Endothelial cell of umbilical vein (primary cell): ENCODE results near the gene HNRNPC. TPM values are rescaled to one million over a fixed set of nuclear protein-coding genes. Genes with fewer than 3 reads are reported as not detected.
A peak's percentile ranks its signal among the peaks of the same experiment; 100 is the strongest.

Experiments used
- BruUV-seq: library from RNA; stranded (reverse); fragments of 400-500 nt; replicated peaks from 2 replicates; lab custom pipeline; 2021; lab: Mats Ljungman, UMichigan
- CTCF ChIA-PET: fragments of 300-600, 350-600 bp; sonication (Branson Sonifier 250); formaldehyde crosslinking; loops from one replicate; lab custom pipeline; 2021; ENCODE audit warnings: antibody characterized with exemption, inconsistent platforms; lab: Charles Lee
- POLR2A ChIA-PET: fragments of 300-600, 350-600 bp; sonication (Branson Sonifier 250); formaldehyde crosslinking; loops from one replicate; lab custom pipeline; 2021; ENCODE audit warnings: antibody characterized with exemption, inconsistent platforms; lab: Charles Lee
- DNase-seq: peaks from one replicate; pipeline ENCODE4 v3.0.0-alpha.2; 2011; ENCODE audit warnings: low read depth, low spot score
- FAIRE-seq: peaks from 2 replicates; lab custom pipeline; 2011; peaks lifted over from hg19 to GRCh38; lab: Jason Lieb, UNC
- H2AFZ ChIP-seq: 2 replicates; pipeline ENCODE4 v1.6.0; 2012; ENCODE audit warnings: low read depth, low read length, control low read depth, inconsistent platforms
- H3K27ac ChIP-seq: 2 replicates; pipeline ENCODE4 v1.5.1; 2011; ENCODE audit warnings: low read depth, mild to moderate bottlenecking, control low read depth, low read length, moderate library complexity; ENCODE audit not compliant: insufficient read depth
- H3K27me3 ChIP-seq, 2 experiments: 2 replicates each; pipeline versions ENCODE4 v1.6.0 to v1.6.1; 2011; ENCODE audit warnings: low read length in 2 of 2, mixed read lengths in 1 of 2; ENCODE audit not compliant: control insufficient read depth in 2 of 2, insufficient read depth in 2 of 2
- H3K36me3 ChIP-seq, 2 experiments: 2 replicates in 1 of 2; 3 replicates in 1 of 2; pipeline ENCODE4 v1.5.1; 2011; ENCODE audit warnings: low read length in 2 of 2, mild to moderate bottlenecking in 1 of 2, moderate library complexity in 1 of 2; ENCODE audit not compliant: control insufficient read depth in 2 of 2, insufficient read depth in 2 of 2; ENCODE audit errors: extremely low read depth in 1 of 2
- H3K4me1 ChIP-seq: 3 replicates; pipeline ENCODE4 v1.5.1; 2011; ENCODE audit warnings: mild to moderate bottlenecking, low read length; ENCODE audit not compliant: control insufficient read depth, insufficient read depth; ENCODE audit errors: extremely low read depth
- H3K4me2 ChIP-seq: 2 replicates; pipeline ENCODE4 v1.6.1; 2011; ENCODE audit warnings: low read length, control low read depth, mixed read lengths; ENCODE audit not compliant: insufficient read depth
- H3K4me3 ChIP-seq, 3 experiments: fragments of 200-600 bp in 1 of 3; sonication (generic), shearing (Covaris generic) in 1 of 3; replicated peaks in 1 of 3; 2 replicates each; pipeline ENCODE4 v1.5.1; 2011 to 2016; ENCODE audit warnings: control low read depth in 3 of 3, low read length in 3 of 3, mild to moderate bottlenecking in 2 of 3, inconsistent platforms in 1 of 3, low read depth in 1 of 3, moderate library complexity in 1 of 3; ENCODE audit not compliant: insufficient read depth in 1 of 3
- H3K79me2 ChIP-seq: 2 replicates; pipeline ENCODE4 v1.6.0; 2012; ENCODE audit warnings: low read length, inconsistent platforms; ENCODE audit not compliant: control insufficient read depth, insufficient read depth
- H3K9ac ChIP-seq: replicated peaks from 2 replicates; pipeline ENCODE3; 2011; ENCODE audit warnings: low read length, control low read depth; ENCODE audit not compliant: insufficient read depth; ENCODE audit errors: extremely low read depth
- H3K9me1 ChIP-seq: replicated peaks from 3 replicates; pipeline ENCODE4 v1.6.0; 2011; ENCODE audit warnings: mild to moderate bottlenecking, low read length; ENCODE audit not compliant: control insufficient read depth, insufficient read depth; ENCODE audit errors: extremely low read depth
- H3K9me3 ChIP-seq: replicated peaks from 2 replicates; pipeline ENCODE4 v1.5.1; 2012; ENCODE audit warnings: low read length, inconsistent platforms; ENCODE audit not compliant: control insufficient read depth, insufficient read depth
- H4K20me1 ChIP-seq: replicated peaks from 2 replicates; pipeline ENCODE3; 2011; ENCODE audit warnings: mild to moderate bottlenecking, low read length; ENCODE audit not compliant: control insufficient read depth, insufficient read depth; ENCODE audit errors: extremely low read depth
- EZH2 ChIP-seq: IDR thresholded peaks from 2 replicates; pipeline ENCODE4 v1.6.1; 2012; ENCODE audit warnings: borderline replicate concordance, low read depth, mild to moderate bottlenecking, moderate library complexity, low read length, inconsistent platforms; ENCODE audit not compliant: severe bottlenecking
- FOS ChIP-seq: IDR thresholded peaks from 2 replicates; pipeline ENCODE4 v1.6.1; 2011; ENCODE audit warnings: mild to moderate bottlenecking, low read length, moderate library complexity, borderline replicate concordance; ENCODE audit not compliant: insufficient read depth
- GATA2 ChIP-seq: IDR thresholded peaks from 2 replicates; pipeline ENCODE4 v1.7.0; 2011; ENCODE audit warnings: low read depth, mild to moderate bottlenecking, moderate library complexity, mixed read lengths, low read length; ENCODE audit not compliant: insufficient read length, insufficient read depth
- MYC ChIP-seq: IDR thresholded peaks from one replicate; pipeline ENCODE4 v1.6.1; 2011; ENCODE audit warnings: mild to moderate bottlenecking, low read depth, low read length
- POLR2A ChIP-seq: IDR thresholded peaks from 2 replicates; pipeline ENCODE4 v1.6.1; 2012; ENCODE audit warnings: low read depth, mild to moderate bottlenecking, control low read depth, low read length
- POLR2AphosphoS5 ChIP-seq: IDR thresholded peaks from 2 replicates; pipeline ENCODE4 v1.6.1; 2012; ENCODE audit warnings: low read depth, mild to moderate bottlenecking, control low read depth, low read length, moderate library complexity; ENCODE audit not compliant: insufficient read depth
- dilution Hi-C: fragments of 300-500 bp; cut with MboI; formaldehyde crosslinking; loops from one replicate; pipeline ENCODE4 v1.15.0; 2019; ENCODE audit warnings: low sequenced_read_pairs; ENCODE audit not compliant: extremely low pct_ligation_motif_present
- intact Hi-C: fragments of 100-400 bp; cut with micrococcal nuclease; formaldehyde crosslinking; loops from one replicate; pipeline ENCODE4 v1.10.0; 2022
- polyA plus RNA-seq, 4 experiments: library from polyadenylated mRNA; depleted of rRNA in 3 of 4; stranded (reverse) in 3 of 4; unstranded in 1 of 4; fragments of >200 nt; gene quantifications; 2 replicates each; pipeline versions ENCODE4 v1.2.1 to v1.2.3, GENCODE V29; 2011 to 2012; ENCODE audit warnings: missing spikeins in 1 of 4
- total RNA-seq: library from RNA; stranded (reverse); gene quantifications from 2 replicates; pipeline ENCODE4 v1.2.3, GENCODE V29; 2021
- TF ChIP-seq, protein P1 (sequence below): IDR thresholded peaks from 2 replicates; pipeline ENCODE4 v1.6.1; 2011; ENCODE audit not compliant: insufficient read depth, insufficient read length

HNRNPC gene
- total and polyA plus RNA-seq, 2 donors (not counting 3 experiments of a cell fraction or from before 2014, with no cell fraction given): 531 to 674 TPM

DNA sequence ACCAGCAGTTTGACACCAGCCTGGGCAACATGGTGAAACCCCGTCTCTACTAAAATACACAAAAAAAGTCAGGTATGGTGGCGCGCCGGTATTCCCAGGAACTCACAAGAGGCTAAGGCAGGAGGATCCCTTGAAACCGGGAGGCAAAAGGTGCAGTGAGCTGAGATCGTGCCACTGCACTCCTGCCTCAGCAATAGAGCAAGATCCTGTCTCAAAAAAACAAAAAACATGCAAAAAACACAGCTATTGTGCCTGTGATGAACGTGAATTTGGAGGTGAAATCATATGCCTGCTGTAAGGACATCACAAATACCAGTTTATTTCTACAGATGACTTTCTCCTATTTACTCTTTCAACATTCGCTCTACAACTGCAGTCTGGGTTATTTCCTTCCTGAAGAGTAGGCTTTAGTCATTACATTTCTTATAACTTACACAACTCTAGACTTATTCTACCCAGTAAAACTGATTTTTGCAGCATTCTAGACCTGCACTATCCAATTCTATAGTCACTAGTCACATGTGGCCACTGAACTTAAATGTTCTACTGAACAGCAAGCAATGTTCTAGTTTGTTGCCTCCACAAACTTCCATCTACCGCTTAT is 48.3 kb downstream of the HNRNPC start:
- DNase-seq: no peak
- Histone ChIP-seq H3K9me1 (no peaks in the 10 kb centered on the region), H3K79me2 (peaks cover 100% of the 10 kb centered on the region), H2AFZ (no peak overlapping the region), H3K4me3 (no peak overlapping the region), H3K36me3 (peaks cover 7 to 35% of the 10 kb centered on the region in 2 experiments), H3K9me3 (no peaks in the 10 kb centered on the region), H3K4me2 (no peak overlapping the region), H3K4me1 (peaks cover 40% of the 10 kb centered on the region), H3K9ac (no peak overlapping the region), H4K20me1 (peaks cover 51% of the 10 kb centered on the region), H3K27me3 (no peaks in the 10 kb centered on the region), H3K27ac (no peak overlapping the region)
- ChIA-PET POLR2A (interaction anchor here (0.8 kb wide), 1 partner anchor 11 kb away, joined by 3 read pairs; no protein-coding TSS in a partner anchor), CTCF (interaction anchor here (1.8 kb wide), 1 partner anchor 9 kb away, joined by 4 read pairs; no protein-coding TSS in a partner anchor)
- no peak for FAIRE-seq
- no TSS peak for BruUV-seq
- dilution Hi-C loops (no loop called here), intact Hi-C loops (no loop called here)
- TF ChIP-seq EZH2: no peak

DNA sequence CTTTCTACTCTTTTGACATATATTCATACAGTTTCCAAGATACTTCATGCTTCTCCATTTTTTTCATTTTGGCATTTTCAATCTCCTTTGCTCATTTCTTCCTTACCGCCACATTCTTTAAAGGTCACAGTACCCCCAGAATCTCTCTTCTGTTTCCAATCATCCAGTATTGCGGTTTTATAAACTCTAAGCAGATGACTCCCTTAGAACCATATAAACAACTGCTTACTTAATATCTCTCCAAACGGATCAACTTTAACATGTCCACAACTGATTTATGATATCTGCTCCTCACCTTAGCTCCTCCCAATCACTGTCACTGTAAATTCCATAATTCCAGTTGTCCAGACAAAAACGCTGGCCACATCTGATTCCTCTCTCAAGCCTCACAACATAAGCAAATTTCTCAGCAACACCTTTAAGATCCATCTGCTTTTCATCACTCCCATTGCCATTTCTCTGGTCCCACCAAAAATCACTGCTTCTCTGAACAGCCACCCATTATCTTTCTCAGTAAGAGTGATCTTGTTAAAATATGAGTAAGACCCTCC is 49.6 kb downstream of the HNRNPC start:
- H3K79me2 ChIP-seq: peaks cover 100% of the 10 kb centered on the region
- peaks cover 9 to 47% of the 10 kb centered on the region in 2 experiments for H3K36me3 ChIP-seq
- intact Hi-C loops (no loop called here), dilution Hi-C loops (no loop called here)
- TF ChIP-seq GATA2: no peak
- TF ChIP-seq, protein P1, sequence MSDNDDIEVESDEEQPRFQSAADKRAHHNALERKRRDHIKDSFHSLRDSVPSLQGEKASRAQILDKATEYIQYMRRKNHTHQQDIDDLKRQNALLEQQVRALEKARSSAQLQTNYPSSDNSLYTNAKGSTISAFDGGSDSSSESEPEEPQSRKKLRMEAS: no peak
- TF ChIP-seq MYC: no peak
- TF ChIP-seq POLR2A: no peak
- TF ChIP-seq FOS: no peak
- TF ChIP-seq POLR2AphosphoS5: no peak
- H4K20me1 ChIP-seq: peaks cover 58% of the 10 kb centered on the region
- H3K4me2 ChIP-seq: no peak overlapping the region
- FAIRE-seq (no peak), DNase-seq (no peak)
- no peaks in the 10 kb centered on the region for H3K27me3 ChIP-seq
- no peaks in the 10 kb centered on the region for H3K9me1 ChIP-seq
- H3K4me3 ChIP-seq: no peak overlapping the region
- H3K9ac ChIP-seq: peak overlapping the region; percentile 9
- no TSS peak for BruUV-seq
- ChIA-PET POLR2A (interaction anchor here (0.6 kb wide), 1 partner anchor 306 kb away, joined by 6 read pairs; the partner anchor contains the start of gene SALL2), CTCF (interaction anchor here (1.8 kb wide), 1 partner anchor 10 kb away, joined by 4 read pairs; no protein-coding TSS in a partner anchor)
- no peak overlapping the region for H2AFZ ChIP-seq
- H3K27ac ChIP-seq: no peak overlapping the region
- no peaks in the 10 kb centered on the region for H3K9me3 ChIP-seq
- peaks cover 40% of the 10 kb centered on the region for H3K4me1 ChIP-seq
